Measurements from ENCODE around the gene HSF5. TPM values are rescaled to one million over a fixed set of nuclear protein-coding genes. Genes with fewer than 3 reads are reported as not detected.

HSF5 gene
- total and polyA plus RNA-seq, 2 of the 13 experiments (the other 11 are each of a cell fraction or from before 2014, with no cell fraction given): not detected

DNA sequence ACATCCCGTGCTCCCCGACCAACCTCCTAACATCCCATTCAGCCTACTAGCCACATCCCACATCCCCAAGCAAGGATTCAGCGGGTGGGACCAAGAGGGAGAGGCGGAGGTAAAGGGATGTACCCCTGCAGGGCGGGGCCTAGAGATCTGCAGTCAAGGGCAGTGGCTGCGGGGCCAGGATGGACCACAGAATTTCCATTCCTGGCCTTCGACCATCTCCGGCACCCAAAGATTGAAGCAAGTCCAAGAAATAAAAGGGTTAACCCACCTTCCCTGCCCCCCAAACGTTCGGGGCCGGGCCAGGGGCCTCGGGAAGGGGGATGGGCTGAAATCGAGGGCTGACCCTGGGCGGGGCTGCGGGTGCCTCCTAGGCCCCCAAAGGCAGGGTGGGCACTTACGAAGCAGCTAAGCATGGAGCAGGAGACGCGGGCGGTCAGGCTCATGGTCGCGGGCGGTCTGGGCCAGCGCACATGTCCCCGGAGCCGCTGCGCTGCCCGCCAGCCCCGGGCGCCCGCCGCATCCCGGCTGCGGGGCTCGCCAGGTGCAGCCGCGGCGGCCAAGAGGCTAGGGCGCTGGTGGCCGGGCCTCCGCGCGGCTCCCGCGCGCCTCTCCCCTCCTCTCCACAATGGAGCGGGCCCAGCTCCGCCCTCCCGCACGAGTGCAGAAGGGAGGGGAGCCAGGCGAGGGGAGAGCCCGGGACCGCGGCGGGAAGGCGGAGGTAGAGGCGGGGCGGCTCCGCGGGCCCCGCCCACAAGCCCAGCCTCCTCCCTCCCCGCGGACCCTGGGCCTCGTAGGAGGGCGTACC is 26.0 kb upstream of the HSF5 start, which contains the start of gene MTMR4 (continued):
- no peak for TF ChIP-seq GZF1 (CRISPR knock-in tag; IDR thresholded peaks at IDR 0.05)
- no peak for TF ChIP-seq NR1H2 (CRISPR knock-in tag; IDR thresholded peaks at IDR 0.05; ENCODE audit: borderline replicate concordance, low read depth)
- no peak for TF ChIP-seq ZNF660 (CRISPR knock-in tag; IDR thresholded peaks at IDR 0.05; ENCODE audit: borderline replicate concordance, low read depth)
- no peak for TF ChIP-seq ZNF3 (CRISPR knock-in tag; IDR thresholded peaks at IDR 0.05)
- no peak for TF ChIP-seq ZNF230 (CRISPR knock-in tag; IDR thresholded peaks at IDR 0.05)
- no peak for TF ChIP-seq ZNF550 (CRISPR knock-in tag; IDR thresholded peaks at IDR 0.05; ENCODE audit: borderline replicate concordance)
- TF ChIP-seq ARHGAP35 (CRISPR knock-in tag; IDR thresholded peaks at IDR 0.05; ENCODE audit: borderline replicate concordance): no peak
- TF ChIP-seq, protein P1, sequence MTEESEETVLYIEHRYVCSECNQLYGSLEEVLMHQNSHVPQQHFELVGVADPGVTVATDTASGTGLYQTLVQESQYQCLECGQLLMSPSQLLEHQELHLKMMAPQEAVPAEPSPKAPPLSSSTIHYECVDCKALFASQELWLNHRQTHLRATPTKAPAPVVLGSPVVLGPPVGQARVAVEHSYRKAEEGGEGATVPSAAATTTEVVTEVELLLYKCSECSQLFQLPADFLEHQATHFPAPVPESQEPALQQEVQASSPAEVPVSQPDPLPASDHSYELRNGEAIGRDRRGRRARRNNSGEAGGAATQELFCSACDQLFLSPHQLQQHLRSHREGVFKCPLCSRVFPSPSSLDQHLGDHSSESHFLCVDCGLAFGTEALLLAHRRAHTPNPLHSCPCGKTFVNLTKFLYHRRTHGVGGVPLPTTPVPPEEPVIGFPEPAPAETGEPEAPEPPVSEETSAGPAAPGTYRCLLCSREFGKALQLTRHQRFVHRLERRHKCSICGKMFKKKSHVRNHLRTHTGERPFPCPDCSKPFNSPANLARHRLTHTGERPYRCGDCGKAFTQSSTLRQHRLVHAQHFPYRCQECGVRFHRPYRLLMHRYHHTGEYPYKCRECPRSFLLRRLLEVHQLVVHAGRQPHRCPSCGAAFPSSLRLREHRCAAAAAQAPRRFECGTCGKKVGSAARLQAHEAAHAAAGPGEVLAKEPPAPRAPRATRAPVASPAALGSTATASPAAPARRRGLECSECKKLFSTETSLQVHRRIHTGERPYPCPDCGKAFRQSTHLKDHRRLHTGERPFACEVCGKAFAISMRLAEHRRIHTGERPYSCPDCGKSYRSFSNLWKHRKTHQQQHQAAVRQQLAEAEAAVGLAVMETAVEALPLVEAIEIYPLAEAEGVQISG (CRISPR knock-in tag; IDR thresholded peaks at IDR 0.05): no peak; the same call in 1 of the 2 replicates
- TF ChIP-seq, protein P2, sequence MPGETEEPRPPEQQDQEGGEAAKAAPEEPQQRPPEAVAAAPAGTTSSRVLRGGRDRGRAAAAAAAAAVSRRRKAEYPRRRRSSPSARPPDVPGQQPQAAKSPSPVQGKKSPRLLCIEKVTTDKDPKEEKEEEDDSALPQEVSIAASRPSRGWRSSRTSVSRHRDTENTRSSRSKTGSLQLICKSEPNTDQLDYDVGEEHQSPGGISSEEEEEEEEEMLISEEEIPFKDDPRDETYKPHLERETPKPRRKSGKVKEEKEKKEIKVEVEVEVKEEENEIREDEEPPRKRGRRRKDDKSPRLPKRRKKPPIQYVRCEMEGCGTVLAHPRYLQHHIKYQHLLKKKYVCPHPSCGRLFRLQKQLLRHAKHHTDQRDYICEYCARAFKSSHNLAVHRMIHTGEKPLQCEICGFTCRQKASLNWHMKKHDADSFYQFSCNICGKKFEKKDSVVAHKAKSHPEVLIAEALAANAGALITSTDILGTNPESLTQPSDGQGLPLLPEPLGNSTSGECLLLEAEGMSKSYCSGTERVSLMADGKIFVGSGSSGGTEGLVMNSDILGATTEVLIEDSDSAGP (CRISPR knock-in tag; IDR thresholded peaks at IDR 0.05; ENCODE audit: borderline replicate concordance): peak; percentile 46; the same call in 1 of the 2 replicates
- TF ChIP-seq, protein P3, sequence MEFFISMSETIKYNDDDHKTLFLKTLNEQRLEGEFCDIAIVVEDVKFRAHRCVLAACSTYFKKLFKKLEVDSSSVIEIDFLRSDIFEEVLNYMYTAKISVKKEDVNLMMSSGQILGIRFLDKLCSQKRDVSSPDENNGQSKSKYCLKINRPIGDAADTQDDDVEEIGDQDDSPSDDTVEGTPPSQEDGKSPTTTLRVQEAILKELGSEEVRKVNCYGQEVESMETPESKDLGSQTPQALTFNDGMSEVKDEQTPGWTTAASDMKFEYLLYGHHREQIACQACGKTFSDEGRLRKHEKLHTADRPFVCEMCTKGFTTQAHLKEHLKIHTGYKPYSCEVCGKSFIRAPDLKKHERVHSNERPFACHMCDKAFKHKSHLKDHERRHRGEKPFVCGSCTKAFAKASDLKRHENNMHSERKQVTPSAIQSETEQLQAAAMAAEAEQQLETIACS (CRISPR knock-in tag; IDR thresholded peaks at IDR 0.05): no peak
- no peak for TF ChIP-seq PTBP1 (IDR thresholded peaks at IDR 0.05; ENCODE audit: low read depth, low read length, poor library complexity, severe bottlenecking)
- no peak for TF ChIP-seq DDIT3 (CRISPR knock-in tag; IDR thresholded peaks at IDR 0.05)
- no peak for TF ChIP-seq ZNF546 (CRISPR knock-in tag; conservative IDR thresholded peaks at IDR 0.05)
- TF ChIP-seq FOXA1 (IDR thresholded peaks at IDR 0.05): no peak
- no peak for TF ChIP-seq FOXA1 (CRISPR knock-in tag; IDR thresholded peaks at IDR 0.05)
- TF ChIP-seq, protein P4, sequence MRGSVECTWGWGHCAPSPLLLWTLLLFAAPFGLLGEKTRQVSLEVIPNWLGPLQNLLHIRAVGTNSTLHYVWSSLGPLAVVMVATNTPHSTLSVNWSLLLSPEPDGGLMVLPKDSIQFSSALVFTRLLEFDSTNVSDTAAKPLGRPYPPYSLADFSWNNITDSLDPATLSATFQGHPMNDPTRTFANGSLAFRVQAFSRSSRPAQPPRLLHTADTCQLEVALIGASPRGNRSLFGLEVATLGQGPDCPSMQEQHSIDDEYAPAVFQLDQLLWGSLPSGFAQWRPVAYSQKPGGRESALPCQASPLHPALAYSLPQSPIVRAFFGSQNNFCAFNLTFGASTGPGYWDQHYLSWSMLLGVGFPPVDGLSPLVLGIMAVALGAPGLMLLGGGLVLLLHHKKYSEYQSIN (CRISPR knock-in tag; IDR thresholded peaks at IDR 0.05; ENCODE audit: borderline replicate concordance): no peak
- TF ChIP-seq ZNF333 (CRISPR knock-in tag; IDR thresholded peaks at IDR 0.05; ENCODE audit: borderline replicate concordance): peak; percentile 25; the same call in 1 of the 2 replicates
- TF ChIP-seq TEAD2 (CRISPR knock-in tag; IDR thresholded peaks at IDR 0.05): no peak
- TF ChIP-seq ZNF589 (CRISPR knock-in tag; conservative IDR thresholded peaks at IDR 0.05): no peak
- TF ChIP-seq NKX3-1 (CRISPR knock-in tag; IDR thresholded peaks at IDR 0.05): no peak
- TF ChIP-seq REL (CRISPR knock-in tag; conservative IDR thresholded peaks at IDR 0.05): no peak

All from HepG2 (cell line).